HUES6 (cell line): ENCODE results near the gene CEP104.

Experiments
- H3K27ac ChIP-seq: 2 replicates; pipeline ENCODE4 v1.7.0; 2013; ENCODE audit warnings: low read depth, mild to moderate bottlenecking, low read length, inconsistent platforms
- H3K27me3 ChIP-seq: 2 replicates; pipeline ENCODE4 v1.6.1; 2013; ENCODE audit warnings: low read length; ENCODE audit not compliant: control insufficient read depth, insufficient read depth
- H3K36me3 ChIP-seq: 2 replicates; pipeline ENCODE4 v1.6.1; 2013; ENCODE audit warnings: low read length; ENCODE audit not compliant: control insufficient read depth, insufficient read depth
- H3K4me1 ChIP-seq: 2 replicates; pipeline ENCODE4 v1.6.1; 2013; ENCODE audit warnings: low read length; ENCODE audit not compliant: control insufficient read depth, insufficient read depth
- H3K4me3 ChIP-seq: 2 replicates; pipeline ENCODE4 v1.5.1; 2013; ENCODE audit warnings: low read depth, low read length
- H3K9ac ChIP-seq: one replicate; pipeline ENCODE4 v1.6.1; 2013; ENCODE audit warnings: mild to moderate bottlenecking, low read length
- H3K9me3 ChIP-seq: 2 replicates; pipeline ENCODE4 v1.6.1; 2013; ENCODE audit warnings: low read depth, low read length; ENCODE audit not compliant: control insufficient read depth, insufficient read depth

The CEP104 gene

GRCh38 chr1:3822421-3822820 lies 34.6 kb downstream of the CEP104 start:
- no peaks in the 10 kb centered on the region for H3K27me3 ChIP-seq
- H3K27ac ChIP-seq, result no peak overlapping the region
- H3K36me3 ChIP-seq, result peaks cover 66% of the 10 kb centered on the region
- no peaks in the 10 kb centered on the region for H3K9me3 ChIP-seq
- H3K9ac ChIP-seq, result no peak overlapping the region
- no peak overlapping the region for H3K4me3 ChIP-seq
- no peaks in the 10 kb centered on the region for H3K4me1 ChIP-seq

- peaks cover 64% of the 10 kb centered on the region for H3K36me3 ChIP-seq
- H3K27ac ChIP-seq, result no peak overlapping the region
- no peak overlapping the region for H3K4me3 ChIP-seq
- H3K4me1 ChIP-seq, result no peaks in the 10 kb centered on the region
- no peak overlapping the region for H3K9ac ChIP-seq
- no peaks in the 10 kb centered on the region for H3K27me3 ChIP-seq
- H3K9me3 ChIP-seq, result no peaks in the 10 kb centered on the region
Measured at GRCh38 chr1:3821908-3822307, 35.1 kb downstream of the CEP104 start.

GRCh38 chr1:3821447-3821846 lies 35.6 kb downstream of the CEP104 start:
- Histone ChIP-seq H3K4me3 (no peak overlapping the region), H3K27ac (no peak overlapping the region), H3K36me3 (peaks cover 59% of the 10 kb centered on the region), H3K27me3 (no peaks in the 10 kb centered on the region), H3K9me3 (no peaks in the 10 kb centered on the region), H3K4me1 (no peaks in the 10 kb centered on the region), H3K9ac (no peak overlapping the region)

GRCh38 chr1:3821004-3821403 lies 36.0 kb downstream of the CEP104 start:
- no peak overlapping the region for H3K27ac ChIP-seq
- H3K4me1 ChIP-seq, result no peaks in the 10 kb centered on the region
- H3K27me3 ChIP-seq, result no peaks in the 10 kb centered on the region
- no peak overlapping the region for H3K9ac ChIP-seq
- peaks cover 56% of the 10 kb centered on the region for H3K36me3 ChIP-seq
- H3K4me3 ChIP-seq, result no peak overlapping the region
- H3K9me3 ChIP-seq, result no peaks in the 10 kb centered on the region

GRCh38 chr1:3820316-3820715 lies 36.7 kb downstream of the CEP104 start:
- Histone ChIP-seq H3K9me3 (no peaks in the 10 kb centered on the region), H3K4me3 (no peak overlapping the region), H3K36me3 (peaks cover 49% of the 10 kb centered on the region), H3K27me3 (no peaks in the 10 kb centered on the region), H3K27ac (no peak overlapping the region), H3K9ac (no peak overlapping the region), H3K4me1 (no peaks in the 10 kb centered on the region)

- Histone ChIP-seq H3K27me3 (no peaks in the 10 kb centered on the region), H3K4me3 (no peak overlapping the region), H3K36me3 (peaks cover 51% of the 10 kb centered on the region), H3K9ac (no peak overlapping the region), H3K9me3 (no peaks in the 10 kb centered on the region), H3K4me1 (no peaks in the 10 kb centered on the region), H3K27ac (no peak overlapping the region)
Measured at GRCh38 chr1:3819771-3820200, 37.2 kb downstream of the CEP104 start.

GRCh38 chr1:3817821-3818597 lies 39.0 kb downstream of the CEP104 start:
- no peaks in the 10 kb centered on the region for H3K4me1 ChIP-seq
- no peak overlapping the region for H3K27ac ChIP-seq
- H3K9ac ChIP-seq, result no peak overlapping the region
- no peaks in the 10 kb centered on the region for H3K27me3 ChIP-seq
- no peaks in the 10 kb centered on the region for H3K9me3 ChIP-seq
- H3K4me3 ChIP-seq, result no peak overlapping the region
- H3K36me3 ChIP-seq, result peaks cover 48% of the 10 kb centered on the region

- H3K27ac ChIP-seq, result no peak overlapping the region
- no peaks in the 10 kb centered on the region for H3K4me1 ChIP-seq
- H3K4me3 ChIP-seq, result no peak overlapping the region
- no peaks in the 10 kb centered on the region for H3K27me3 ChIP-seq
- H3K9ac ChIP-seq, result no peak overlapping the region
- no peaks in the 10 kb centered on the region for H3K9me3 ChIP-seq
- H3K36me3 ChIP-seq, result peaks cover 40% of the 10 kb centered on the region
Measured at GRCh38 chr1:3817138-3817740, 39.8 kb downstream of the CEP104 start.

GRCh38 chr1:3816331-3817137 lies 40.5 kb downstream of the CEP104 start:
- no peak overlapping the region for H3K27ac ChIP-seq
- peaks cover 34% of the 10 kb centered on the region for H3K36me3 ChIP-seq

GRCh38 chr1:3814771-3815561 lies 42.0 kb downstream of the CEP104 start:
- Histone ChIP-seq H3K36me3 (peaks cover 22% of the 10 kb centered on the region), H3K4me3 (no peak overlapping the region), H3K9ac (no peak overlapping the region), H3K27me3 (no peaks in the 10 kb centered on the region), H3K27ac (no peak overlapping the region), H3K9me3 (0 out of 2 replicates have a peak, but pooled peaks cover under 1% of the 10 kb centered on the region), H3K4me1 (no peaks in the 10 kb centered on the region; the same call in 1 of the 2 replicates)

More at GRCh38 chr1:3816331-3817137, 40.5 kb downstream of the CEP104 start:
- Histone ChIP-seq H3K4me1 (no peaks in the 10 kb centered on the region; the same call in 1 of the 2 replicates), H3K9me3 (no peaks in the 10 kb centered on the region), H3K27me3 (no peaks in the 10 kb centered on the region), H3K9ac (no peak overlapping the region), H3K4me3 (no peak overlapping the region)
